Measurements from ENCODE around the gene LY9. TPM values are rescaled to one million over a fixed set of nuclear protein-coding genes. Genes with fewer than 3 reads are reported as not detected.
"Not testable (repeated sequence)": the region's sequence is repeated elsewhere in the genome, so short reads cannot be mapped to it uniquely, and the experiment has no call there.

The LY9 gene
- total RNA-seq, 1 experiment from 2014 or later = not detected

DNA sequence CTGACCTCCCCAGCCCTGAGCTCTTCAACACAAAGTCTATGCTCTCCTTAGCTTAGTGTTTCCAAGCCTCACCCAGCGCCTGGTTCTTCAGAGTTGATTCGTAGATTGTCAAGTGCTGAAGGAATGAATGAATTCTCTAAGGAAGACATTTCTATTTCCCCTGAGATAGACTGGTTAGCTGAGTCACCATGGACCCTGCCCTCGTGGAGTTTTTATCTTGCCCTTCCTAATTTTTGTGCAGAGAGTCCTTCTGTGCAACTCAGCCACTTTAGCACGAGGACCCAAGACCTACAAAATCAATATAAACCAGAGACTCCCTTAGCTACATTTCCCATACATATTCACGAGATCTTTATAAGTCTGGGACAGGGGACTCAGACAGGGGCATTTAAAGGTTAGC lies 69.4 kb downstream of the LY9 start:
- no peak for DNase-seq (ENCODE audit: low read depth)

DNA sequence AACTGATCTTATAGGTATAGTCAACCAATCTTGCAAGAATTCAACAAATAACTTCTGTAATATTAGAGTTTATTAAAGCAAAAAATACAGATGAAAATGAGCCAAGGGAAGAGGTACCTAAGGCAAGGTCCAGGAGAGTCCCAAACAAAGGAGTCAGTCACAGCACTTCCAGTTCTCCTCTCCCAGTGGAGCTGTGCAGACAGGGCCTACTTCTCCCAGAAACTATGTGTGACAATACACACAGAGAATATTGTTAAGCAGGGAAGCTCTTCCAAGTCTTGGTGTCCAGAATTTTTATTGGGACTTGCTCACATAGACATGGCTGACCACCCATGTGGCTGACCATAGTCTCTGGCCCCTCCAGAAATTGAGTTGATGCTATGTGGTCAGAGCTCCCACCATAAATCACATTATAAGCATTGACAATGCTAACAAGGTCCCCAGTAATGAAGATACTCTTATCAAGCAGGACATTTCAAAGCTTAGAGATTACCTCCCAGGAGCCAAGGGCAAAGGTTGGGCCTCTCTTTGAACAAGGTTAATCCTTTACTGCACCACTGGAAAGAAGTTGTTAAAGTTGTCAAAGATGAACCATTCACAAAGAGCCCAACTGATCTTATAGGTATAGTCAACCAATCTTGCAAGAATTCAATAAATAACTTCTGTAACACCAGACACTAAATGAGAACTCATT lies 70.2 kb downstream of the LY9 start:
- no peak for DNase-seq (ENCODE audit: low read depth)

DNA sequence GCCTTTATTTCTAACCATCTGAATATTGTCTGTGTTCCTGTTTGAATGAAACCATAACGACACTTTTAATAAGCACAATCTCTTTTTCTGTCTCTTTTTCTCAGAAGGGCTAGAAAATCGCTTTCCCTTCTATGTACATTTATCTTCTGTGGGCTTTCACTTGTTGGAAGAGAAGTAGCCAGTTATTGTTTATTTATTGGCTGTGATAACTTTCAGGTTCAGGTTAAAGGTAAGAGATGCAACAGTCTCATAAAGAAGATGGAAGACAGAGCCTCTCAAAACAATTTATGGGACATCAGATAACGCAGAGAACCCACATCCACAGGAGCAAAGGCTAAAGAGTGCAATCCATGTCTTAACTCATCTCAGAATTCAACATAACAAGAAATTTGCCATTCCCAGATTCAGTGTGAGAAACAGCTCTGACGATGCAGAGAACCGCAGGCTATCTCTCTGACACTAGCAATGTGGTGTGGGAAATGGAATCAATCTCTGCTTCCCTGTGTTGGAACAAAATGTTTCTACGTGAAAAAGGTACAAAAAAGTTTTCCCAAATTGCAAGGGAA lies 70.8 kb downstream of the LY9 start:
- no peak for DNase-seq (ENCODE audit: low read depth)

DNA sequence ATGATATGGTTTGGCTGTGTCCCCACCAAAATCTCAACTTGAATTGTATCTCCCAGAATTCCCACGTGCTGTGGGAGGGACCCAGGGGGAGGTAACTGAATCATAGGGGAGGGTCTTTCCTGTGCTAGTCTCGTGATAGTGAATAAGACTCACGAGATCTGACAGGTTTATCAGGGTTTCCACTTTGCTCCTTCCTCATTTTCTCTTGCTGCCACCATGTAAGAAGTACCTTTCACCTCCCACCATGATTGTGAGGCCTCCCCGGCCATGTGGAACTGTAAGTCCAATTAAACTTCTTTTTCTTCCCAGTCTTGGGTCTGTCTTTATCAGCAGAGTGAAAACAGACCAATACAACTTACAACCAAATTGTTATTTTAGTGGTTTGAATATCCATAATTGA lies 71.7 kb downstream of the LY9 start:
- DNase-seq (ENCODE audit: low read depth) = not testable (repeated sequence)

DNA sequence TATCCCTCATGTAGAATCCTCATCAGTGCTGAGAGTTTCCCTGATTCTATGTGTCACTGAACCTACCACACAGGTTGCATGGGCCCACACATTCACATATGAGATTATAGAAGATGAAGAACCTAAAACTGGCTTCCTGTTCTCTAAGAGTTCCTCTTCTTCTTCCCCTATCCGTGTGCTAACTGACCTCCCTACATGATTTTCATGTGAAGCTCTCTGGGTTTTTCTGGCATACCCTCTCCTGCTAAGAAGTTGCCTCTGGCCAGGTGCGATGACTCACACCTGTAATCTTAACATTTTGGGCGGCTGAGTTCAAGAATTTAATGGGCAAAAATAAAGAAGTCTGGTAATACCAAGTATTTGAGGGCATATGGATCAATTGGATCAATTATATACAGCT lies 72.2 kb downstream of the LY9 start:
- no peak for DNase-seq (ENCODE audit: low read depth)

DNA sequence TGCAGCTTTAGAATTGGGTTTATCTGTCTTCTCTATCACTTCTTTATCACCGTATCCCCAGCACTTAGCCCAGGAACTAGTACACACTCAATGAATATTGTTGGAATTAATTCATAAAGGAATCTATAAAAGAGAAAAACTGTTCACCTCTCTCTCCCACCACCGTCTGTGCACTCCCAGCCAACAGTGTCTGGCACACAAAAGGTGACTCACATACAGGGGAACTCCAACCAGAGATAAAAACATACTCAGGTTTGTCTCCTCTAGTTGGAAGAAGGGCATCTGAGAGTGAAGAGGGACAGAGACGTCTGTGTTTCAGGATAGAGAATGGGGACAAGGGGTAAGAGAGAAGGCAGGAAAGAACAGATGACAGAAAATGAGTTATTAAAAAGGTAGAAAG lies 79.0 kb downstream of the LY9 start:
- DNase-seq (ENCODE audit: low read depth) = no peak

DNA sequence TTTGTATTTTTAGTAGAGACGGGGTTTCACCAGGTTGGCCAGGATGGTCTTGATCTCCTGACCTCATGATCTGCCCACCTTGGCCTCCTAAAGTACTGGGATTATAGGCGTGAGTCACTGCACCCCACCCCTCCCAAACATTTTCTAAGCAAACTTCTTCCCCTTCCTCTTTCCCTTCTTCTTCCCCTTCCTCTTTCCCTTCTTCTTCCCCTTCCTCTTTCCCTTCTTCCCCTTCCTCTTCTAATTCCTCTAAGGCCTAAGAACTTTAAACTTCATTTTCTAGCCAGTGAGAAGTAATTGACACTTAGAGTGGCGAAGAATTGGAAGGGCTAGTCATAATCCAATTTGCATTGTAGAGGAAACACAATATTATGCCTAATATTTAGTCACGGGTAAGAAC lies 79.6 kb downstream of the LY9 start:
- DNase-seq (ENCODE audit: low read depth) = not testable (repeated sequence)

DNA sequence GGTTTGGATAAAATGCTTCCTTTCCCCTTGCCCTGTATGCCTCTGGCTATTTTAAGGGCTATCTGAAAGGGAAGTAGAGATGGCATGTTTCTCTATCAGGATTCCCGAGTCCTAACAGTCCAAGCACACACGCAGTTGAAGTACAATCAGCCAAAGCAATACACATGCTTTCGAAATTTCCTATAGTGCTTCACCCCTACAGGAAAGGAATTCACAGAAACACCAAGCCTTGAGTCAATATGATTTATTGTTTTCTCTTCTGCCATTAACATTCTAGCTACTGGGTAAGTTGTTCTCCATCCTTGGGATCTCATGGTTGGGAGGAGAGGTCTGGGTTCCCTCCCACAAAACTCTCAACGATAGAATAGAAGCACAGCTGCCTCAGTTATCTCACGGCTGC lies 80.3 kb downstream of the LY9 start:
- DNase-seq (ENCODE audit: low read depth) = no peak

DNA sequence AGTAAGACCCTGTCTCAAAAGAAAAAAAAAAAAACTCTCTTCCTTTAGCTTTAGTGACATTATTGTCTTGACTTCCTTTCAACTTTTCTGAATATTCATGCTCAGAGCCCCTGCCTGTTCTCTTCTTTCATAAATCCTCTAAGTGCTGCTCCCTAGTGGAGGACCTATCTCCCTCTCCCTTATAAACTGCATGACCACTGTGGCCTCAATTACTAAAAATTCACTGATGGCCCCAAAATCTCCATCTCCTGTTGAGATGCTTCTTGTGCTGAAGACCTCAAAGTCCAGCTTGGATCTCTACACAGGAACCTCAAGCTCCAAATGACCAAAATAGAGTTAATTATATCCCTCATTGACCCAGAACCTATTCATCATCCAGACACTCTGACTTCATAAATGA lies 81.2 kb downstream of the LY9 start:
- DNase-seq (ENCODE audit: low read depth) = no peak

Other genes with a start within 250 kb of the LY9 start
- not detected in 2 replicates for gene CD84, start 216.7 kb upstream of the LY9 start, total RNA-seq (2014; rRNA removed; shearing (Covaris generic))
- gene SLAMF1, start 149.1 kb upstream of the LY9 start, total RNA-seq (2014; rRNA removed; shearing (Covaris generic)) = 0.12 TPM in 1 of 2 replicates, not detected in the other
- not detected in 2 replicates for gene CD48, start 84.4 kb upstream of the LY9 start, total RNA-seq (2014; rRNA removed; shearing (Covaris generic))
- not detected in 2 replicates for gene SLAMF7, start 56.9 kb upstream of the LY9 start, total RNA-seq (2014; rRNA removed; shearing (Covaris generic))
- not detected in 2 replicates for gene CD244, start 66.7 kb downstream of the LY9 start, total RNA-seq (2014; rRNA removed; shearing (Covaris generic))
- gene ITLN1, start 89.0 kb downstream of the LY9 start, total RNA-seq (2014; rRNA removed; shearing (Covaris generic)) = not detected in 2 replicates
- gene ITLN2, start 158.6 kb downstream of the LY9 start, total RNA-seq (2014; rRNA removed; shearing (Covaris generic)) = not detected in 2 replicates
- gene F11R, start 225.0 kb downstream of the LY9 start, total RNA-seq (2014; rRNA removed; shearing (Covaris generic)) = 6.0 and 10.5 TPM in 2 replicates
- gene TSTD1, start 242.8 kb downstream of the LY9 start, total RNA-seq (2014; rRNA removed; shearing (Covaris generic)) = 0.48 TPM in 1 of 2 replicates, not detected in the other
- gene USF1, start 249.8 kb downstream of the LY9 start, total RNA-seq (2014; rRNA removed; shearing (Covaris generic)) = 63.3 and 67.3 TPM in 2 replicates

Data from RPMI7951 (cell line).